Left ventricle myocardium inferior (tissue), 1 donor: ENCODE measurements around the gene TFAM. TPM values are rescaled to one million over a fixed set of nuclear protein-coding genes. Genes with fewer than 3 reads are reported as not detected.

Experiments
- DNase-seq: peaks from one replicate; pipeline ENCODE4 v3.0.0-alpha.2; 2020
- H3K27ac ChIP-seq: fragments of 200-600 bp; replicated peaks from 2 replicates; pipeline ENCODE4 v1.8.0; 2021
- H3K27me3 ChIP-seq: fragments of 200-600 bp; 2 replicates; pipeline ENCODE4 v1.8.0; 2021; ENCODE audit warnings: low read depth
- H3K36me3 ChIP-seq: fragments of 200-600 bp; 2 replicates; pipeline ENCODE4 v1.8.0; 2021
- H3K4me1 ChIP-seq: fragments of 200-600 bp; 2 replicates; pipeline ENCODE4 v1.8.0; 2021
- H3K4me3 ChIP-seq: fragments of 200-600 bp; 2 replicates; pipeline ENCODE4 v1.8.0; 2021; ENCODE audit warnings: mild to moderate bottlenecking, moderate library complexity
- H3K9me3 ChIP-seq: fragments of 200-600 bp; replicated peaks from 2 replicates; pipeline ENCODE4 v1.8.0; 2021
- intact Hi-C: fragments of 100-400 bp; cut with micrococcal nuclease; formaldehyde crosslinking; loops from one replicate; pipeline ENCODE4 v1.11.0; 2022
- total RNA-seq: library from RNA; stranded (reverse); fragmentation: NEBNext Ultra II Directional; extraction: Animal tissue kit (Norgen Biotek cat#: 25700); gene quantifications from one replicate; pipeline ENCODE4 v1.2.1, GENCODE V29; 2021
- TF ChIP-seq, protein P1 (sequence below): fragments of 200-600 bp; IDR thresholded peaks from 2 replicates; pipeline ENCODE4 v1.8.0; 2021; ENCODE audit warnings: antibody characterized with exemption, mild to moderate bottlenecking, borderline replicate concordance
- donor health status: DM: no; HTN: yes; CAD: no; lungs with severe emphysema.

The TFAM gene
- total RNA-seq, 1 donor from 2014 or later, result 29.8 TPM

DNA sequence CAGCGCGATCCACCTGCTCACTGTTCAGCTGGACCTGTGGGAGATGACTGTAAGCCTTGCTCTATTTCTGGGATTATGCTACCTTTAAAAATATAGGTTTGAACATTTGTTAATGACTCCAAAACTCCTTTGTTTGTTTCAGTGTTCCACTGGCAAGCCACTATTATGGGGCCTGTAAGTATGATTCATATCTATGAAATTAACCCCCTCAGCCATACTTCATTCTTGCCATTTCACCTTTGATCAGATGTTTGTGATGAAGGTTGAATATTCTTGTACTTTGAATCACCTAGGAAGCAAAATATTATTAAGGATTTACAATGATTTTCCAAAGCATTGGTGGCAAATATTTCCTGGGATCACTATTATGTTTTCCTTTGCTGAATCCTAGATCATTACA is 23.9 kb upstream of the TFAM start:
- H3K4me3 ChIP-seq, result no peak overlapping the region
- no peaks in the 10 kb centered on the region for H3K9me3 ChIP-seq
- peaks cover 44% of the 10 kb centered on the region for H3K36me3 ChIP-seq
- DNase-seq, result no peak
- intact Hi-C loops, result no loop called here
- H3K27me3 ChIP-seq, result no peaks in the 10 kb centered on the region
- peaks cover 43% of the 10 kb centered on the region for H3K4me1 ChIP-seq
- no peak overlapping the region for H3K27ac ChIP-seq
- TF ChIP-seq, protein P1, sequence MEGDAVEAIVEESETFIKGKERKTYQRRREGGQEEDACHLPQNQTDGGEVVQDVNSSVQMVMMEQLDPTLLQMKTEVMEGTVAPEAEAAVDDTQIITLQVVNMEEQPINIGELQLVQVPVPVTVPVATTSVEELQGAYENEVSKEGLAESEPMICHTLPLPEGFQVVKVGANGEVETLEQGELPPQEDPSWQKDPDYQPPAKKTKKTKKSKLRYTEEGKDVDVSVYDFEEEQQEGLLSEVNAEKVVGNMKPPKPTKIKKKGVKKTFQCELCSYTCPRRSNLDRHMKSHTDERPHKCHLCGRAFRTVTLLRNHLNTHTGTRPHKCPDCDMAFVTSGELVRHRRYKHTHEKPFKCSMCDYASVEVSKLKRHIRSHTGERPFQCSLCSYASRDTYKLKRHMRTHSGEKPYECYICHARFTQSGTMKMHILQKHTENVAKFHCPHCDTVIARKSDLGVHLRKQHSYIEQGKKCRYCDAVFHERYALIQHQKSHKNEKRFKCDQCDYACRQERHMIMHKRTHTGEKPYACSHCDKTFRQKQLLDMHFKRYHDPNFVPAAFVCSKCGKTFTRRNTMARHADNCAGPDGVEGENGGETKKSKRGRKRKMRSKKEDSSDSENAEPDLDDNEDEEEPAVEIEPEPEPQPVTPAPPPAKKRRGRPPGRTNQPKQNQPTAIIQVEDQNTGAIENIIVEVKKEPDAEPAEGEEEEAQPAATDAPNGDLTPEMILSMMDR, result no peak

DNA sequence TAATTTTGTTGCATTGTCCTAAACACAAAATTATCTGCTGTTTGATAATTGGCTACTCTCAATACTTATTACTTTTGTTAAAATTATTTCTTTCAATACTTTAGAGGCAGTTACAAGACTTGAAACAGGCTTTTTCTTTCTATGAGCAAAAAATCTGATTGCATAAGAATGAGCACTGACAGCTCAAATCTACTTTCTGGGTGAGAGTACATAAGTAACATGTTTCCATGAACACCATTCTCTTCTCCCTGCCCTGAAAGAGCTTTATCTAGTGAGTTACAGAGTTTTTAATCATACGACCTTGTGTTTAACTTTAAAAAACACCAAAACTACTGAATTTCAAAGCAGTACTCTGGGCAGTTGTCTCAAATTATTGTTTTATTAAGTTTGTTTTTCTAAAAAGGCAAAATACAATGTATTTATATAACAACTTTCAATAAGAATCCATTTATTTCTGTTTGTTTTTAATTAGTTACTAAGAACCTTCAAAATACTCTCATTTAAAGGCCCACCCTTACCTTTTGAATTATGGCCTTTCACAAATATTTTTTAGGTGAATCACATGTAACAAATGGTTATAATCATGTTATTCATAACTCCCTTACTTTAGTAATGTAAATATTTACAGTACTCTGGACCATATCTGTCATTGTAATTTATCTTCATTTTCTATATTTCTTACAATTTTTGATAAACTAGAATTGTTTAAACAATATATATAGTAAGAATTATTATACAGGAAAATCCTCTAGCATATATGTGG is 23.0 kb upstream of the TFAM start:
- peaks cover 44% of the 10 kb centered on the region for H3K36me3 ChIP-seq
- no peaks in the 10 kb centered on the region for H3K27me3 ChIP-seq
- H3K27ac ChIP-seq, result no peak overlapping the region
- TF ChIP-seq, protein P1, result no peak
- peaks cover 35% of the 10 kb centered on the region for H3K4me1 ChIP-seq
- H3K4me3 ChIP-seq, result no peak overlapping the region
- no peaks in the 10 kb centered on the region for H3K9me3 ChIP-seq
- intact Hi-C loops, result no loop called here
- no peak for DNase-seq

DNA sequence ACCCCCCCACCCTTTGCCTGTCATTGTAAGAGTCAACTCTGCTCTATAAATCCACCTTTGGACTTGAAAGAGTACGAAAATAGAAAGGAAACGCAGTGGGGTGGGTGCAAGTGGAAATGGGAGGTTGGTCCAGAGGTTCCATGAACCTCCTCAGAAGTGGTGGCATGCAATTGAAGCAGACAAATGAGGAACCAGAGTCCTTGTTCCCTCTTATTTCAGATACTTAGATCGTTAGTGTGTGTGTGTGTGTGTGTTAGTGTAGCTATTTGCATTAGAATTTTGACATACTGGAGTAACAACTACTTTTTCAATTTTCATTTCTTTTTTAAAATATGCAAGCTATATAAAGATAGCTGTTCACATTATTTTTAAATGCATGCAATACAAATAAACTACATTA is 18.1 kb upstream of the TFAM start:
- intact Hi-C loops, result no loop called here
- TF ChIP-seq, protein P1, result no peak
- H3K36me3 ChIP-seq, result peaks cover 43% of the 10 kb centered on the region

DNA sequence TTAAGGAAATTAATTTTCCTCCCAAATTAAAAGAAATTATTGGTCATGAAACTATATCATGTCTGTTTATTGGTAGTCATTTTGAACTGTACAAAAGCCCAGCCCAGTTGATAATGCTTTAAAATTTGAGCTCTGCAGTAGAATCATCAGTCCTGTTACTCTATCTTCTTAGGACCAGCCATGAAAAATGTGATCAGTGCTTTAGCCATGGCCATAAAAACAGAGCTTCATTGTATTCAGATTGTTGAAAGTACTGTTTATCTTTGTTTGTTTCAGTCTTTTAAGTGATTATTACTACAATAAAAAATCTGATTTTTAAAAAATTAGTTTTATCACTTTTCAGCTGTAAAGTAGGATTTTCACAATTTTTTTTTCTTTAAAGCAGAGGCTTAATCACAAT is 13.7 kb upstream of the TFAM start:
- TF ChIP-seq, protein P1, result no peak
- intact Hi-C loops, result no loop called here
- H3K27ac ChIP-seq, result no peak overlapping the region

More for the DNA sequence above, 18.1 kb upstream of the TFAM start:
- no peak for DNase-seq
- H3K27ac ChIP-seq, result no peak overlapping the region
- H3K4me3 ChIP-seq, result no peak overlapping the region
- peaks cover under 1% of the 10 kb centered on the region for H3K4me1 ChIP-seq
- no peaks in the 10 kb centered on the region for H3K27me3 ChIP-seq
- no peaks in the 10 kb centered on the region for H3K9me3 ChIP-seq

DNA sequence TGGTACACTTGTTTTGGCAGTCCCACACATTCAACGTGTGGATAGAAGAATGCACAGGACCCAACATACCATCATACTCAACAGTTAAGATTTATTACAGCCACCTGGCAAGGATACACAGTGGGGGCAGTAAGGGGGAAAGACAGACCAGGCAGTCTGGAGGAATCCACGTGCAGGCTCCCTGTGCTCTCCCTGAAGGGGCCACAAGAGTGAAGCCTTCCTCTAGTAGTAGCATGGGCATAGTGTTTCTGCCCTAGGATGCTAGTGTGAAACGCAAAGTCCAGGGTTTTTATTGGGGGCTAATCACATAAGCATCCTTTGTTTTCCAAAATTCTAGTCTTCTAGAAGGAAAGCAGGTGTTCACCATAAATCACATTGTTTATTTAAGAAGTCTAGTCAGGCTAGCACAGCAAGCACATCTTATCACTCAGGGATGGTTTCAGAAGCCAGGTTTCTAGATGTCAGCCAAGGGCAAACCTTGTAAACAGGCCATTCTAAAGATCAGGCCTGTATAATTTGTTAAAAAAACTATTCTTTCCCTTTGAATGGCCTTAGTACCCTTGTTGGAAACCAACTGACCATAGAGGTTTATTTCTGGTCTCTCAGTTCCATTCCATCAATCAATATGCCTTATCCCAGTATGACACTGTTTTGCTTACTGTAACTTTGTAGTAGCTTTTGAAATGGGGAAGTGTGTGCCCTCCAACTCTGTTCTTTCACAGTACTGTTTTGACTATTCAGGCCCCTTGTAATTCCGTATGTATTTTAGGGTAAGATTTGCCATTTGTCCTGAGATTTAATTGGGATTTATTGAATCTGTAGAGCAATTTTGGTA is 12.4 kb upstream of the TFAM start:
- intact Hi-C loops, result no loop called here
- Histone ChIP-seq H3K36me3 (peaks cover 9% of the 10 kb centered on the region), H3K9me3 (no peaks in the 10 kb centered on the region), H3K27me3 (no peaks in the 10 kb centered on the region), H3K27ac (no peak overlapping the region), H3K4me3 (no peak overlapping the region), H3K4me1 (peaks cover 15% of the 10 kb centered on the region)
- TF ChIP-seq, protein P1, result no peak
- no peak for DNase-seq

More for the DNA sequence above, 13.7 kb upstream of the TFAM start:
- no peak overlapping the region for H3K4me3 ChIP-seq
- H3K9me3 ChIP-seq, result no peaks in the 10 kb centered on the region
- H3K27me3 ChIP-seq, result no peaks in the 10 kb centered on the region
- peaks cover 9% of the 10 kb centered on the region for H3K36me3 ChIP-seq
- peaks cover 12% of the 10 kb centered on the region for H3K4me1 ChIP-seq
- DNase-seq, result no peak
